MG63 (cell line): ENCODE data around the gene ASPG. TPM values are rescaled to one million over a fixed set of nuclear protein-coding genes. Genes with fewer than 3 reads are reported as not detected.

Source experiments
- DNase-seq: peaks from one replicate; pipeline ENCODE4 v3.0.0-alpha.2; 2020
- H3K27me3 ChIP-seq: fragments of 250-450 bp; sonication (Bioruptor Pico); 2 replicates; pipeline ENCODE4 v1.5.1; 2020; ENCODE audit warnings: mild to moderate bottlenecking, moderate library complexity
- H3K36me3 ChIP-seq: fragments of 250-450 bp; sonication (Bioruptor Pico); 2 replicates; pipeline ENCODE4 v1.5.1; 2020; ENCODE audit warnings: mild to moderate bottlenecking, moderate library complexity
- H3K4me3 ChIP-seq: fragments of 250-450 bp; sonication (Bioruptor Pico); 2 replicates; pipeline ENCODE4 v1.5.1; 2020; ENCODE audit warnings: mild to moderate bottlenecking, moderate library complexity
- H3K9me3 ChIP-seq: fragments of 250-450 bp; sonication (Bioruptor Pico); 2 replicates; pipeline ENCODE4 v1.5.1; 2020; ENCODE audit warnings: mild to moderate bottlenecking, moderate library complexity
- total RNA-seq: library from RNA; depleted of rRNA; stranded (reverse); fragments of >200 nt; shearing (Covaris generic); gene quantifications from 2 replicates; pipeline ENCODE4 v1.2.3, GENCODE V29; 2014; ENCODE audit warnings: low replicate concordance

ASPG gene
- total RNA-seq, 1 experiment from 2014 or later = not detected

DNA sequence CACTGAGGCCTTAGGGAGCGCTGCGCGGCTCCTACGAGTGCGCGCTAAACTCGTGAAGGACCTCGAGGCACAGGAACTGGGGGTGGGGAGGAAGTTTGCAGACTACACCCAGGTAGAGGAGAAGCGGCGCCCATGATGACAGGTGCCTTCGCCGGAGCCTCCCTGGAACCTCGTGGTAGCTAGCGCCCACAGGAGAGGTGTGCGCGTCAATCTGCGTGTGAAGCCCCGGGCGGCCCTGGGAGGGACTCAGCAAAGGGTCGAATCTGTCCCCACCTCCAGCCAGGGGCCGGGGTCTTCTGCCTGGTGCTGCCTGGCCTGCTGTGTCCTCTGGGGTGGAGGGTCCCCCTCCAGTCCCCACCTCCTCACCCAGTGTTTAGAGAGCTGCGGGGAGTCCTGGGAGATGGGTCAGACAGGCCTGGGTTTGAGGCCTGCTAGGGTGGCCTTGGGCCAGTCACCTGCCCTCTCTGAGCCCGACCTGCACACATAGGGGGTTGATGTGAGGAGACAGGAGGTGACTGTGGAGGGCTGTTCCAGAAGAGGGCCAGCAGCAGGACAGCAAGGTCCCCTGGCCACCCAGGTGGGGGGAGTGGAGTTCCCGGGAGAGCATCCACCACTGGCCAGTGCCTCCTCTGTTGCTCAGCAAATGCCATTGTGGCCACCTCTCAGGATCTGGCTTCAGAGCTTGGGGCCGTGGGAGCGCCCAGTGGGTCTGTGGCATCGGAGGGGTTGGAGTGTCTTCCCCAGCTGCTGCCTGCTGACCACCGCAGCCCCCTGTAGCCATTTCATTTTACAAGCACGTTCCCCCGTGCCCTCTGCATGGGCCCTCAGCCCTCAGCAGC, 32.7 kb downstream of the ASPG start:
- no peaks in the 10 kb centered on the region for H3K36me3 ChIP-seq
- no peaks in the 10 kb centered on the region for H3K9me3 ChIP-seq
- H3K4me3 ChIP-seq = no peak overlapping the region
- DNase-seq = no peak
- no peaks in the 10 kb centered on the region for H3K27me3 ChIP-seq

- no peak for DNase-seq
- Histone ChIP-seq H3K4me3 (no peak overlapping the region), H3K27me3 (no peaks in the 10 kb centered on the region), H3K9me3 (0 out of 2 replicates have a peak, but pooled peaks cover 4% of the 10 kb centered on the region), H3K36me3 (no peaks in the 10 kb centered on the region)
Measured at GRCh38 chr14:104119119-104119487, 33.6 kb downstream of the ASPG start.

GRCh38 chr14:104119488-104120251, 34.2 kb downstream of the ASPG start:
- H3K36me3 ChIP-seq = no peaks in the 10 kb centered on the region

DNA sequence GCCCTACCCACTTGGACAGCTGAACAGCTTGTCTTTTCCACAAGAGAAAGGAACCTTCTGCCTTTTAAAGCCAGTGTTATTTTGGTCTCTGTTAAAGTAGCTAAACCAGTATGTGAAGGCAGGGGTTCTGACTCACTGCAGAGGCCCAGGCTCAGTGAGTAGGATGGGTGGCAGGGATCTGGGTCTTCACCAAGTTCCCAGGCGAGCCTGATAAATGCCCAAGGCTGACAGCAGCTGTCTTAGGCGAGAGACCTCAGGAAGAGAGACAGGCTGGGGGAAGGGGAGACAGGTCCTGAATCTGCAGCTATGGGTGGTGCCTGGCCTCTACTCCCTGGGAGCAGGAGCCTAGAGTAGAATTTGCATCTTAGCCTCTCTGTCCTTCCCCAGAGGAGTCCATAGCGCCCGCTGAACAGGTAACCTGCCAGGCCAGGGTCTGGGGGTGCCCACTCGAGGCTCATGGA, 34.8 kb downstream of the ASPG start:
- Histone ChIP-seq H3K9me3 (peaks cover 8% of the 10 kb centered on the region; the same call in 1 of the 2 replicates), H3K36me3 (no peaks in the 10 kb centered on the region), H3K27me3 (no peaks in the 10 kb centered on the region), H3K4me3 (no peak overlapping the region)
- no peak for DNase-seq

More at GRCh38 chr14:104119488-104120251, 34.2 kb downstream of the ASPG start:
- DNase-seq = no peak
- Histone ChIP-seq H3K27me3 (no peaks in the 10 kb centered on the region), H3K4me3 (no peak overlapping the region), H3K9me3 (0 out of 2 replicates have a peak, but pooled peaks cover 4% of the 10 kb centered on the region)

- no peak for DNase-seq
- Histone ChIP-seq H3K9me3 (peaks cover 8% of the 10 kb centered on the region; the same call in 1 of the 2 replicates), H3K36me3 (no peaks in the 10 kb centered on the region), H3K4me3 (no peak overlapping the region), H3K27me3 (no peaks in the 10 kb centered on the region)
Measured at GRCh38 chr14:104121142-104121541, 35.6 kb downstream of the ASPG start.

- Histone ChIP-seq H3K4me3 (no peak overlapping the region), H3K36me3 (no peaks in the 10 kb centered on the region), H3K9me3 (peaks cover 8% of the 10 kb centered on the region; the same call in 1 of the 2 replicates), H3K27me3 (no peaks in the 10 kb centered on the region)
- no peak for DNase-seq
Measured at GRCh38 chr14:104123879-104124278, 38.4 kb downstream of the ASPG start.

GRCh38 chr14:104125011-104125410, 39.5 kb downstream of the ASPG start:
- no peak for DNase-seq
- Histone ChIP-seq H3K4me3 (no peak overlapping the region), H3K9me3 (peaks cover 12% of the 10 kb centered on the region; the same call in 1 of the 2 replicates), H3K27me3 (no peaks in the 10 kb centered on the region), H3K36me3 (no peaks in the 10 kb centered on the region)

- no peak for DNase-seq
- Histone ChIP-seq H3K4me3 (no peak overlapping the region), H3K27me3 (no peaks in the 10 kb centered on the region), H3K36me3 (no peaks in the 10 kb centered on the region), H3K9me3 (peaks cover 12% of the 10 kb centered on the region; the same call in 1 of the 2 replicates)
Measured at GRCh38 chr14:104126753-104127152, 41.3 kb downstream of the ASPG start.

GRCh38 chr14:104128981-104129380, 43.5 kb downstream of the ASPG start:
- Histone ChIP-seq H3K27me3 (no peaks in the 10 kb centered on the region), H3K4me3 (no peak overlapping the region), H3K9me3 (peaks cover 10% of the 10 kb centered on the region; the same call in 1 of the 2 replicates), H3K36me3 (no peaks in the 10 kb centered on the region)
- no peak for DNase-seq

DNA sequence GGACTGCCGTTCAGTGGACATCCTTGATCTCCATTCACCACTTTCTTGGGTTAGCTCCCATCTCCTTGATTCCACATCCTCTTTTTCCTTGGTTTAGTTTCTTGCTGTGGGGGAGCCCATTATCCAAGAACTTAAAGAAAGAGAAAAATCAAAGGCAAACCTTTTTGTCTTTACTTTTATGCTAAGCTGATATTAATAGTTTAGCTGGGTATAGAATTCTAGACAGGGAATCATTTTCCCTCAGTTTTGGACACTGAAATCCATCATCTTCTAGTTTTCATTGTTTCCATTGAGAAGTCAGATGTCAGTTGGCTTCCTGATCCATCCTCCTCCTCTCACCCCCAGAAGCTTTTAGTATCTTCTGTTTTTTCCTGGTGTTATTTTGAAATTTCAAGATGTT, 44.1 kb downstream of the ASPG start:
- Histone ChIP-seq H3K27me3 (no peaks in the 10 kb centered on the region), H3K9me3 (peaks cover 8% of the 10 kb centered on the region; the same call in 1 of the 2 replicates), H3K36me3 (no peaks in the 10 kb centered on the region), H3K4me3 (no peak overlapping the region)
- no peak for DNase-seq

DNA sequence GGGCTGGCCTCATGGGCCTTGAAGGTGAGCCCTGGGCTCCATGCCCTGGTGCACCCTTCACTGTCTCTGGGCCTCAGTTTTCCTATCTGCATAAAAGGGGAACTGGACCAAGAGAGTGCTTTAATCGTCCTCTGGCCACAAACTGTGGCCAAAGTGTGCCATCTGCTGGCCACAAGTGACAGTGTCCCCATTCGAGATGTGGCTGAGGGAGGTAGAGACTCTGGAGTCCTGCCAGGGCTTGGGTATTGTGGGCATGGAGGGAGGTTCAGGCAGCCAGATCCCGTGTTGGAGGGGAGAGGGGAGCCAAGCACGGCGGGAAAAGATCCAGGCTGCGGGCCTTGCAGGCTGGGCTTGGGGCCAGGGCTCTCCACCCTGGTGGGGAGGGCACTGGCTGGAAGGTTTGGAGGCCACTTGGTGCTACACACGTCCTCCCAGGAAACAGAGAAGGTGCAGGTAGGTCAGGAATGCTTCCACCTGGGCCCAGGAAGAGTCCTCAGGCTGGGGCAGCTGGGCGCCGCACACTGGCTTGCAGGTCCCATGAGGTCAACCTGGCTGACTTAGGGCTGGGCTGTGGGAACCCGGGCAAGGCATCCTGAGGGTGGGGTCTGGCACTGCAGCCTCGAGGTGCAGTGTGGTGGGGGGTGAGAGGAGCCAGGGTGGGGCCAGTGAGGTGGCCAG, 45.6 kb downstream of the ASPG start:
- no peak overlapping the region for H3K4me3 ChIP-seq
- H3K27me3 ChIP-seq = no peaks in the 10 kb centered on the region
- no peak for DNase-seq
- 0 out of 2 replicates have a peak, but pooled peaks cover 4% of the 10 kb centered on the region for H3K9me3 ChIP-seq
- H3K36me3 ChIP-seq = no peaks in the 10 kb centered on the region

- no peaks in the 10 kb centered on the region for H3K36me3 ChIP-seq
- peaks cover 7% of the 10 kb centered on the region for H3K27me3 ChIP-seq
- 0 out of 2 replicates have a peak, but pooled peaks cover 4% of the 10 kb centered on the region for H3K9me3 ChIP-seq
- no peak for DNase-seq
- H3K4me3 ChIP-seq = no peak overlapping the region
Measured at GRCh38 chr14:104131968-104132732, 46.6 kb downstream of the ASPG start.

- H3K4me3 ChIP-seq = no peak overlapping the region
- DNase-seq = no peak
Measured at GRCh38 chr14:104132981-104133380, 47.5 kb downstream of the ASPG start.

GRCh38 chr14:104133496-104133895, 48.0 kb downstream of the ASPG start:
- Histone ChIP-seq H3K27me3 (peaks cover 10% of the 10 kb centered on the region), H3K9me3 (0 out of 2 replicates have a peak, but pooled peaks cover 4% of the 10 kb centered on the region), H3K36me3 (no peaks in the 10 kb centered on the region), H3K4me3 (no peak overlapping the region)
- no peak for DNase-seq

More at GRCh38 chr14:104132981-104133380, 47.5 kb downstream of the ASPG start:
- H3K27me3 ChIP-seq = peaks cover 10% of the 10 kb centered on the region
- 0 out of 2 replicates have a peak, but pooled peaks cover 4% of the 10 kb centered on the region for H3K9me3 ChIP-seq
- H3K36me3 ChIP-seq = no peaks in the 10 kb centered on the region

- Histone ChIP-seq H3K36me3 (no peaks in the 10 kb centered on the region), H3K27me3 (peaks cover 10% of the 10 kb centered on the region), H3K4me3 (no peak overlapping the region), H3K9me3 (0 out of 2 replicates have a peak, but pooled peaks cover 4% of the 10 kb centered on the region)
- no peak for DNase-seq
Measured at GRCh38 chr14:104134061-104134965, 48.8 kb downstream of the ASPG start.
